Measurements from ENCODE around the gene NACA2. TPM values are rescaled to one million over a fixed set of nuclear protein-coding genes. Genes with fewer than 3 reads are reported as not detected.

Gene NACA2
- total and polyA plus RNA-seq, 2 of the 8 experiments (the other 6 are each of a cell fraction or from before 2014, with no cell fraction given), result not detected

DNA sequence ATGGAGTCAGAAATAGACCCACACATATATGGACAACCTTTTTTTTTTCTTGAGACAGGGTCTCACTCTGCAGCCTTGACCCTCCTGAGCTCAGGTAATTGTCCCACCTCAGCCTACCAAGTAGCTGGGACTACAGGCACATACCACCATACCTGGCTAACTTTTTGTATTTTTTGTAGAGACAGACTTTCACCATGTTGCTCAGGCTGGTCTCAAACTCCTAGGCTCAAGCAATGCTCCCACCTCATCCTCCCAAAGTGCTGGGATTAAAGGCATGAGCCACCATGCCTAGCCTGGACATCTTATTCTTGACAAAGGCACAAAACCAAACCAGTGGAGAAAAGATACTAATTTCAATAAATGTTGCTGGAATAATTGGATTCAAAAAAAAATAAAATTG lies 14.7 kb upstream of the NACA2 start:
- H3K18ac ChIP-seq (ENCODE audit: extremely low read depth, low read length), result no peak overlapping the region
- H4K5ac ChIP-seq (ENCODE audit: insufficient read length, low read depth, low read length), result no peak overlapping the region
- H3K4me1 ChIP-seq (replicated peaks in 1 of 4; ENCODE audit: control insufficient read depth in 3 of 4, insufficient read depth in 4 of 4, low read length in 3 of 4), result no peaks in the 10 kb centered on the region
- no peak overlapping the region for H2AK5ac ChIP-seq (ENCODE audit: low read depth, low read length)
- no peak overlapping the region for H2AFZ ChIP-seq (ENCODE audit: low read length)
- H2BK20ac ChIP-seq (ENCODE audit: low read length), result no peak overlapping the region
- H2BK15ac ChIP-seq (ENCODE audit: low read length), result no peak overlapping the region
- H3K36me3 ChIP-seq (ENCODE audit: control insufficient read depth in 2 of 4, insufficient read depth in 4 of 4, low read length in 3 of 4), result no peaks in the 10 kb centered on the region
- no peaks in the 10 kb centered on the region for H3K23me2 ChIP-seq (ENCODE audit: low read depth, low read length)
- H2BK12ac ChIP-seq (ENCODE audit: low read depth, low read length), result no peak overlapping the region
- no peak for TF ChIP-seq TEAD4 (IDR thresholded peaks at IDR 0.05; ENCODE audit: low read depth, low read length)
- TF ChIP-seq TCF12 (IDR thresholded peaks at IDR 0.05; ENCODE audit: low read depth, low read length), result no peak
- TF ChIP-seq SP4 (IDR thresholded peaks at IDR 0.05; ENCODE audit: low read length), result no peak
- TF ChIP-seq NANOG (IDR thresholded peaks at IDR 0.05; ENCODE audit: insufficient read depth, low read depth, low read length, poor library complexity, severe bottlenecking), result no peak
- TF ChIP-seq CREB1 (IDR thresholded peaks at IDR 0.05), result no peak
- TF ChIP-seq JUND (IDR thresholded peaks at IDR 0.05; ENCODE audit: low read length), result no peak
- TF ChIP-seq RXRA (IDR thresholded peaks at IDR 0.05; ENCODE audit: insufficient read depth, low read depth, low read length), result no peak
- TF ChIP-seq GABPA (IDR thresholded peaks at IDR 0.05; ENCODE audit: borderline replicate concordance, insufficient read depth, low read length), result no peak
- no peak for TF ChIP-seq EGR1 (IDR thresholded peaks at IDR 0.05; ENCODE audit: borderline replicate concordance, low read depth, low read length)
- H3K14ac ChIP-seq (ENCODE audit: insufficient read length), result no peak overlapping the region
- H3K79me2 ChIP-seq (ENCODE audit: control insufficient read depth in 1 of 2, insufficient read depth in 2 of 2, low read length in 2 of 2), result no peaks in the 10 kb centered on the region
- H3K4me3 ChIP-seq (ENCODE audit: extremely low read depth in 1 of 4, insufficient read depth in 2 of 4, low read depth in 3 of 4, low read length in 4 of 4), result no peak overlapping the region
- CTCF ChIA-PET (ENCODE audit: partially characterized antibody), result no interaction called here
- no peaks in the 10 kb centered on the region for H3K79me1 ChIP-seq (ENCODE audit: low read depth, low read length)
- no peak overlapping the region for H3K56ac ChIP-seq (replicated peaks; ENCODE audit: insufficient read length, low read depth, low read length)
- H3K9ac ChIP-seq (replicated peaks in 1 of 4; ENCODE audit: extremely low read depth in 1 of 4, low read depth in 3 of 4, low read length in 3 of 4), result no peak overlapping the region
- H4K8ac ChIP-seq (ENCODE audit: extremely low read depth, insufficient read depth, low read length), result no peak overlapping the region
- H3K4me2 ChIP-seq (ENCODE audit: insufficient read depth in 1 of 2, low read depth in 2 of 2, low read length in 2 of 2), result no peak overlapping the region
- H3K4ac ChIP-seq (replicated peaks; ENCODE audit: insufficient read length, low read depth, low read length), result no peak overlapping the region
- H2BK5ac ChIP-seq (ENCODE audit: low read depth, low read length), result no peak overlapping the region
- FAIRE-seq, result no peak
- H4K20me1 ChIP-seq (replicated peaks in 1 of 2; ENCODE audit: control insufficient read depth in 1 of 2, insufficient read depth in 2 of 2, low read length in 2 of 2), result no peaks in the 10 kb centered on the region
- no peak overlapping the region for H3K23ac ChIP-seq (ENCODE audit: insufficient read length)
- no peak overlapping the region for H2BK120ac ChIP-seq (replicated peaks; ENCODE audit: low read depth, low read length)
- no peak overlapping the region for H3K27ac ChIP-seq (ENCODE audit: low read depth, low read length)
- no peaks in the 10 kb centered on the region; a peak in 1 of 7 replicates for H3K27me3 ChIP-seq (replicated peaks in 1 of 4; ENCODE audit: control insufficient read depth in 3 of 4, extremely low read depth in 1 of 4, insufficient read depth in 3 of 4, low read length in 3 of 4)
- POLR2A ChIA-PET (ENCODE audit: partially characterized antibody), result no interaction called here
- no peak for DNase-seq (ENCODE audit: low read depth in 1 of 2, low spot score in 2 of 2)
- H4K91ac ChIP-seq (replicated peaks; ENCODE audit: insufficient read length, low read length), result no peak overlapping the region
- no peaks in the 10 kb centered on the region for H3K9me3 ChIP-seq (ENCODE audit: insufficient read depth in 2 of 2, low read depth in 1 of 2, low read length in 1 of 2)
